Measurements from ENCODE around the gene TMEM147.

Gene TMEM147

GRCh38 chr19:35511337-35511736 is 34.1 kb upstream of the TMEM147 start:
- ChIA-PET POLR2A (no interaction called here), CTCF (interaction anchor here (1.1 to 3.9 kb wide), 7 partner anchors 25 to 154 kb away, joined by 4 to 16 read pairs (median 7); partner anchors contain the start of gene FFAR3)
- Histone ChIP-seq H3K4me3 (ENCODE audit: control insufficient read depth in 1 of 7, extremely low read depth in 1 of 7, insufficient read depth in 4 of 7, low read depth in 2 of 7, low read length in 6 of 7) (no peak overlapping the region), H3K36me3 (ENCODE audit: control insufficient read depth in 4 of 4, insufficient read depth in 4 of 4, low read length in 3 of 4) (no peaks in the 10 kb centered on the region), H3K4me1 (ENCODE audit: control extremely low read depth in 1 of 4, control insufficient read depth in 4 of 4, insufficient read depth in 4 of 4, low read length in 3 of 4) (peaks cover 0 to 19% (median 16%) of the 10 kb centered on the region in 4 experiments), H3K27ac (ENCODE audit: insufficient read depth in 1 of 2, low read depth in 1 of 2, low read length in 2 of 2, poor library complexity in 1 of 2, severe bottlenecking in 2 of 2) (no peak overlapping the region), H3K9me3 (ENCODE audit: control extremely low read depth in 1 of 5, control insufficient read depth in 4 of 5, insufficient read depth in 2 of 5, low read depth in 1 of 5, low read length in 4 of 5) (no peaks in the 10 kb centered on the region), H3K27me3 (replicated peaks in 2 of 5; ENCODE audit: control insufficient read depth in 4 of 5, insufficient read depth in 5 of 5, low read length in 4 of 5) (peaks cover 3 to 61% (median 33%) of the 10 kb centered on the region in 5 experiments)
- no peak for DNase-seq
- WGBS (ENCODE audit: insufficient coverage) = 100% methylated on average over 4 of the region's 7 CpGs

GRCh38 chr19:35512831-35513627 is 32.4 kb upstream of the TMEM147 start:
- POLR2A ChIA-PET = interaction anchor here (0.7 kb wide), 1 partner anchor 15 kb away, joined by 5 read pairs; no protein-coding TSS in a partner anchor
- H3K36me3 ChIP-seq (ENCODE audit: control insufficient read depth in 4 of 4, insufficient read depth in 4 of 4, low read length in 3 of 4) = no peaks in the 10 kb centered on the region
- 88% methylated on average over 15 of the region's 15 CpGs for WGBS (ENCODE audit: insufficient coverage)
- H3K27ac ChIP-seq (ENCODE audit: insufficient read depth in 1 of 2, low read depth in 1 of 2, low read length in 2 of 2, poor library complexity in 1 of 2, severe bottlenecking in 2 of 2) = no peak overlapping the region
- CTCF ChIA-PET = interaction anchor here (0.7 to 1.9 kb wide), 5 partner anchors 13 to 145 kb away, joined by 3 to 6 read pairs (median 4); no protein-coding TSS in a partner anchor
- H3K4me3 ChIP-seq (ENCODE audit: control insufficient read depth in 1 of 7, extremely low read depth in 1 of 7, insufficient read depth in 4 of 7, low read depth in 2 of 7, low read length in 6 of 7) = no peak overlapping the region
- DNase-seq = no peak
- H3K4me1 ChIP-seq (ENCODE audit: control extremely low read depth in 1 of 4, control insufficient read depth in 4 of 4, insufficient read depth in 4 of 4, low read length in 3 of 4) = peaks cover 0 to 19% (median 16%) of the 10 kb centered on the region in 4 experiments
- peaks cover 3 to 51% (median 27%) of the 10 kb centered on the region in 5 experiments for H3K27me3 ChIP-seq (replicated peaks in 2 of 5; ENCODE audit: control insufficient read depth in 4 of 5, insufficient read depth in 5 of 5, low read length in 4 of 5)
- no peaks in the 10 kb centered on the region for H3K9me3 ChIP-seq (ENCODE audit: control extremely low read depth in 1 of 5, control insufficient read depth in 4 of 5, insufficient read depth in 2 of 5, low read depth in 1 of 5, low read length in 4 of 5)

GRCh38 chr19:35513628-35514281 is 31.7 kb upstream of the TMEM147 start, which contains the start of gene DMKN:
Gene DMKN (minus strand): TSS chr19:35513649. CDS start chr19:35513475, 174 bp downstream.
- Histone ChIP-seq H3K9me3 (ENCODE audit: control extremely low read depth in 1 of 5, control insufficient read depth in 4 of 5, insufficient read depth in 2 of 5, low read depth in 1 of 5, low read length in 4 of 5) (no peaks in the 10 kb centered on the region), H3K27ac (ENCODE audit: insufficient read depth in 1 of 2, low read depth in 1 of 2, low read length in 2 of 2, poor library complexity in 1 of 2, severe bottlenecking in 2 of 2) (no peak within 1 kb of the TSS), H3K27me3 (replicated peaks in 2 of 5; ENCODE audit: control insufficient read depth in 4 of 5, insufficient read depth in 5 of 5, low read length in 4 of 5) (peaks cover 0 to 46% (median 23%) of the 10 kb centered on the region in 5 experiments), H3K36me3 (ENCODE audit: control insufficient read depth in 4 of 4, insufficient read depth in 4 of 4, low read length in 3 of 4) (no peaks in the 10 kb centered on the region), H3K4me3 (ENCODE audit: control insufficient read depth in 1 of 7, extremely low read depth in 1 of 7, insufficient read depth in 4 of 7, low read depth in 2 of 7, low read length in 6 of 7) (no peak within 1 kb of the TSS), H3K4me1 (ENCODE audit: control extremely low read depth in 1 of 4, control insufficient read depth in 4 of 4, insufficient read depth in 4 of 4, low read length in 3 of 4) (peaks cover 0 to 19% (median 16%) of the 10 kb centered on the region in 4 experiments)
- CTCF ChIA-PET = interaction anchor here (1.0 to 1.9 kb wide), 6 partner anchors 9 to 304 kb away, joined by 3 to 6 read pairs (median 4); no protein-coding TSS in a partner anchor
- POLR2A ChIA-PET = interaction anchor here (0.7 kb wide), 1 partner anchor 15 kb away, joined by 5 read pairs; no protein-coding TSS in a partner anchor
- WGBS (ENCODE audit: insufficient coverage) = 30% methylated on average over 11 of the region's 15 CpGs
- DNase-seq = no peak

GRCh38 chr19:35514282-35514809 is 31.1 kb upstream of the TMEM147 start:
- Histone ChIP-seq H3K9me3 (ENCODE audit: control extremely low read depth in 1 of 5, control insufficient read depth in 4 of 5, insufficient read depth in 2 of 5, low read depth in 1 of 5, low read length in 4 of 5) (no peaks in the 10 kb centered on the region), H3K4me1 (ENCODE audit: control extremely low read depth in 1 of 4, control insufficient read depth in 4 of 4, insufficient read depth in 4 of 4, low read length in 3 of 4) (peaks cover 0 to 16% (median 13%) of the 10 kb centered on the region in 4 experiments), H3K4me3 (ENCODE audit: control insufficient read depth in 1 of 7, extremely low read depth in 1 of 7, insufficient read depth in 4 of 7, low read depth in 2 of 7, low read length in 6 of 7) (no peak overlapping the region), H3K27me3 (replicated peaks in 2 of 5; ENCODE audit: control insufficient read depth in 4 of 5, insufficient read depth in 5 of 5, low read length in 4 of 5) (peaks cover 0 to 41% (median 20%) of the 10 kb centered on the region in 5 experiments), H3K27ac (ENCODE audit: insufficient read depth in 1 of 2, low read depth in 1 of 2, low read length in 2 of 2, poor library complexity in 1 of 2, severe bottlenecking in 2 of 2) (no peak overlapping the region), H3K36me3 (ENCODE audit: control insufficient read depth in 4 of 4, insufficient read depth in 4 of 4, low read length in 3 of 4) (no peaks in the 10 kb centered on the region)
- WGBS (ENCODE audit: insufficient coverage) = 46% methylated on average over 15 of the region's 20 CpGs
- ChIA-PET POLR2A (no interaction called here), CTCF (interaction anchor here (1.0 to 1.5 kb wide), 3 partner anchors 9 to 303 kb away, joined by 3 to 4 read pairs (median 3); no protein-coding TSS in a partner anchor)
- DNase-seq = no peak

GRCh38 chr19:35516310-35516709 is 29.1 kb upstream of the TMEM147 start:
- Histone ChIP-seq H3K4me3 (ENCODE audit: control insufficient read depth in 1 of 7, extremely low read depth in 1 of 7, insufficient read depth in 4 of 7, low read depth in 2 of 7, low read length in 6 of 7) (no peak overlapping the region), H3K27me3 (replicated peaks in 2 of 5; ENCODE audit: control insufficient read depth in 4 of 5, insufficient read depth in 5 of 5, low read length in 4 of 5) (peaks cover 0 to 21% (median 12%) of the 10 kb centered on the region in 5 experiments), H3K4me1 (ENCODE audit: control extremely low read depth in 1 of 4, control insufficient read depth in 4 of 4, insufficient read depth in 4 of 4, low read length in 3 of 4) (peaks cover 0 to 2% (median 0%) of the 10 kb centered on the region in 4 experiments), H3K27ac (ENCODE audit: insufficient read depth in 1 of 2, low read depth in 1 of 2, low read length in 2 of 2, poor library complexity in 1 of 2, severe bottlenecking in 2 of 2) (no peak overlapping the region), H3K9me3 (ENCODE audit: control extremely low read depth in 1 of 5, control insufficient read depth in 4 of 5, insufficient read depth in 2 of 5, low read depth in 1 of 5, low read length in 4 of 5) (no peaks in the 10 kb centered on the region), H3K36me3 (ENCODE audit: control insufficient read depth in 4 of 4, insufficient read depth in 4 of 4, low read length in 3 of 4) (no peaks in the 10 kb centered on the region)
- POLR2A ChIA-PET = no interaction called here
- no CpG with 5 or more reads among the region's 3 CpGs for WGBS (ENCODE audit: insufficient coverage)
- CTCF ChIA-PET = interaction anchor here (0.6 to 1.7 kb wide), 8 partner anchors 8 to 104 kb away, joined by 3 to 5 read pairs (median 4); no protein-coding TSS in a partner anchor
- no peak for DNase-seq

GRCh38 chr19:35517342-35517741 is 28.1 kb upstream of the TMEM147 start:
- 100% methylated on average over 1 of the region's 2 CpGs for WGBS (ENCODE audit: insufficient coverage)
- CTCF ChIA-PET = interaction anchor here (1.0 to 1.6 kb wide), 5 partner anchors 9 to 160 kb away, joined by 3 to 4 read pairs (median 3); no protein-coding TSS in a partner anchor
- Histone ChIP-seq H3K4me3 (ENCODE audit: control insufficient read depth in 1 of 7, extremely low read depth in 1 of 7, insufficient read depth in 4 of 7, low read depth in 2 of 7, low read length in 6 of 7) (no peak overlapping the region), H3K36me3 (ENCODE audit: control insufficient read depth in 4 of 4, insufficient read depth in 4 of 4, low read length in 3 of 4) (no peaks in the 10 kb centered on the region), H3K27ac (ENCODE audit: insufficient read depth in 1 of 2, low read depth in 1 of 2, low read length in 2 of 2, poor library complexity in 1 of 2, severe bottlenecking in 2 of 2) (no peak overlapping the region), H3K4me1 (ENCODE audit: control extremely low read depth in 1 of 4, control insufficient read depth in 4 of 4, insufficient read depth in 4 of 4, low read length in 3 of 4) (peaks cover 0 to 2% (median 0%) of the 10 kb centered on the region in 4 experiments), H3K27me3 (replicated peaks in 2 of 5; ENCODE audit: control insufficient read depth in 4 of 5, insufficient read depth in 5 of 5, low read length in 4 of 5) (peaks cover 0 to 19% (median 8%) of the 10 kb centered on the region in 5 experiments), H3K9me3 (ENCODE audit: control extremely low read depth in 1 of 5, control insufficient read depth in 4 of 5, insufficient read depth in 2 of 5, low read depth in 1 of 5, low read length in 4 of 5) (no peaks in the 10 kb centered on the region)
- no peak for DNase-seq
- POLR2A ChIA-PET = no interaction called here
